Measurements from ENCODE around the gene SNPH. TPM values are rescaled to one million over a fixed set of nuclear protein-coding genes. Genes with fewer than 3 reads are reported as not detected.
"Not testable (repeated sequence)": the region's sequence is repeated elsewhere in the genome, so short reads cannot be mapped to it uniquely, and the experiment has no call there.

Gene SNPH
- total RNA-seq, 1 experiment from 2014 or later: 2.9 TPM

GRCh38 chr20:1336699-1337367, 70.7 kb downstream of the SNPH start:
- Histone ChIP-seq H3K27me3 (no peaks in the 10 kb centered on the region), H3K9me3 (replicated peaks) (no peaks in the 10 kb centered on the region), H3K4me1 (0 out of 2 replicates have a peak, but pooled peaks cover 1% of the 10 kb centered on the region), H3K4me3 (no peak overlapping the region), H3K27ac (no peak overlapping the region), H3K36me3 (no peaks in the 10 kb centered on the region; the same call in 1 of the 2 replicates)
- DNase-seq: no peak

GRCh38 chr20:1337441-1337840, 71.3 kb downstream of the SNPH start:
- Histone ChIP-seq H3K27me3 (no peaks in the 10 kb centered on the region), H3K36me3 (no peaks in the 10 kb centered on the region), H3K4me1 (0 out of 2 replicates have a peak, but pooled peaks cover 6% of the 10 kb centered on the region), H3K27ac (no peak overlapping the region), H3K4me3 (no peak overlapping the region), H3K9me3 (replicated peaks) (no peaks in the 10 kb centered on the region)
- no peak for DNase-seq

- no peaks in the 10 kb centered on the region for H3K9me3 ChIP-seq (replicated peaks)
- H3K27me3 ChIP-seq: no peaks in the 10 kb centered on the region
- no peak for DNase-seq
- H3K36me3 ChIP-seq: no peaks in the 10 kb centered on the region
- H3K4me3 ChIP-seq: no peak overlapping the region
- no peak overlapping the region for H3K27ac ChIP-seq
- H3K4me1 ChIP-seq: 0 out of 2 replicates have a peak, but pooled peaks cover 6% of the 10 kb centered on the region
Observed at GRCh38 chr20:1338096-1338495, 72.0 kb downstream of the SNPH start.

GRCh38 chr20:1338801-1339200, 72.7 kb downstream of the SNPH start:
- Histone ChIP-seq H3K27me3 (no peaks in the 10 kb centered on the region), H3K36me3 (no peaks in the 10 kb centered on the region), H3K27ac (no peak overlapping the region), H3K4me1 (0 out of 2 replicates have a peak, but pooled peaks cover 6% of the 10 kb centered on the region), H3K9me3 (replicated peaks) (no peaks in the 10 kb centered on the region), H3K4me3 (no peak overlapping the region)
- DNase-seq: no peak

DNA sequence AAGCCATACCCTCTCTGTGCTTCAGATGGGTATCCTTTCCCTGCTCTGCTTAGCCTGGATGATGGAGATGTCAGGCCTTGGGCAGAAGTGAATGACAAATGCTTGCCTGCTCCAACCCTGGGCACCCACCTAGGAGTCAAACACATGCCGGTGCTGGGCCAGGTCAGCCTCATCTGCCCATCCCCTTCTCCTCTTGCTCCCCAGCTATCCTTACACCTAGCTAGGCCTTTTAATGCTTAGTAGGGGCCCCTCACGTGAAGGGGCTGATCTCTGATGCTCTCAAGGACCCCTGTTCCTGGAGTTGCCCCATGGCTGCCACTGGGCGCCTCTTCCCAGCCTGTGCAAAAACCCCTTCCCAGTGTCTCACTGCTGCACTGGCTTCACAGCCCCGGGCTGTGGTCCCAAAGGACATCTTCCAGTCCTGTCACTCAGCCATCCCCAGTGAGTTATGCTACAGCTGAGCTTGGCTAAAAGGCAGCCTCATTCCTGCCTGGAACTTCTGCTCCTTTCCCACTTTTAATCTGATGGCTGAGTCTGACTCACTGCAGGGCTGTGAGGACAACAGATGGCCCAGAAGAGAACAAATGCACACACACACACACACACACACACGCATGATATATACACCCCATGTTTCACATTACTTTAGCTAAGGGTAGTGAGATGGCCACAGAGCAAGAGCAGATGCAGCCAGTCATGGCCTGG, 75.6 kb downstream of the SNPH start:
- no peak overlapping the region for H3K27ac ChIP-seq
- peak in 1 of 2 experiments; percentile 42 for DNase-seq

GRCh38 chr20:1343446-1344124, 77.5 kb downstream of the SNPH start:
- not testable (repeated sequence) for H3K9me3 ChIP-seq (replicated peaks); H3K27ac ChIP-seq; H3K4me3 ChIP-seq; DNase-seq; H3K27me3 ChIP-seq; H3K4me1 ChIP-seq; H3K36me3 ChIP-seq

More for the DNA sequence above, 75.6 kb downstream of the SNPH start:
- Histone ChIP-seq H3K36me3 (no peaks in the 10 kb centered on the region), H3K27me3 (no peaks in the 10 kb centered on the region), H3K9me3 (replicated peaks) (no peaks in the 10 kb centered on the region), H3K4me1 (0 out of 2 replicates have a peak, but pooled peaks cover 6% of the 10 kb centered on the region), H3K4me3 (no peak overlapping the region)

DNA sequence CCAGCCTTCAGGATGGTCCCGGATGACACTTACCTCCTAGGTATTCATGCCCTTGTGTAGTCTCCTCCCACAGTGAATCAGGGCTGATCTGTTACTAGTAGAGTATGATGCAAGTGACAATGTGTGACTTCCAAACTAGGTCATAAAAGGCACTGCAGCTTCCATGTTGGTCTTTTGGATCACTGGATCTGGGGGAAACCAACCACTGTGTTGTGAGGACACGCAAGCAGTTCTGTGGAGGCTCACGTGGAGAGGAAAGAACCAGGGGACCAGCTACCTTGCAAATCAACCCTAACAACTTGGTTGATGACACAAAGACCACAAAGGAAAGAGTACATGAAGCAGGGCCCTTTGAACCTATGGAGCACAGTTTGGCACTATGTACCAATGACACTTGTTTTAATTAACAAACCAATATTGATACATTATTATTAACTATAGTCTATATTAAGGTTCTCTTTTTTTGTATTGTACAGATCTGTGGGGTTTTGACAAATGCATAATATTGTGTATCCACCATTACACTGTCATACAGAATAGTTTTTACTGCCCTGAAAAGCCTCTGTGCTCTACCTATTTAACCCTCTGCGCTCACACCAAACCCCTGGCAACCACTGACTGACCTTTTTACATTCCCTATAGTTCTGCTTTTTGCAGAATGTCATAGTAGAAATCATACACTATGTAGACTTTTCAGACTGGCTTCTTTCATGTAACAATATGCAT, 79.1 kb downstream of the SNPH start:
- Histone ChIP-seq H3K9me3 (replicated peaks) (no peaks in the 10 kb centered on the region), H3K4me3 (no peak overlapping the region), H3K27me3 (no peaks in the 10 kb centered on the region), H3K4me1 (0 out of 2 replicates have a peak, but pooled peaks cover 6% of the 10 kb centered on the region), H3K36me3 (no peaks in the 10 kb centered on the region), H3K27ac (no peak overlapping the region)
- DNase-seq: no peak

- Histone ChIP-seq H3K36me3 (no peaks in the 10 kb centered on the region), H3K27ac (no peak overlapping the region), H3K4me3 (no peak overlapping the region), H3K4me1 (0 out of 2 replicates have a peak, but pooled peaks cover 6% of the 10 kb centered on the region), H3K9me3 (replicated peaks) (no peaks in the 10 kb centered on the region), H3K27me3 (no peaks in the 10 kb centered on the region)
- DNase-seq: no peak
Observed at GRCh38 chr20:1345756-1346093, 79.6 kb downstream of the SNPH start.

DNA sequence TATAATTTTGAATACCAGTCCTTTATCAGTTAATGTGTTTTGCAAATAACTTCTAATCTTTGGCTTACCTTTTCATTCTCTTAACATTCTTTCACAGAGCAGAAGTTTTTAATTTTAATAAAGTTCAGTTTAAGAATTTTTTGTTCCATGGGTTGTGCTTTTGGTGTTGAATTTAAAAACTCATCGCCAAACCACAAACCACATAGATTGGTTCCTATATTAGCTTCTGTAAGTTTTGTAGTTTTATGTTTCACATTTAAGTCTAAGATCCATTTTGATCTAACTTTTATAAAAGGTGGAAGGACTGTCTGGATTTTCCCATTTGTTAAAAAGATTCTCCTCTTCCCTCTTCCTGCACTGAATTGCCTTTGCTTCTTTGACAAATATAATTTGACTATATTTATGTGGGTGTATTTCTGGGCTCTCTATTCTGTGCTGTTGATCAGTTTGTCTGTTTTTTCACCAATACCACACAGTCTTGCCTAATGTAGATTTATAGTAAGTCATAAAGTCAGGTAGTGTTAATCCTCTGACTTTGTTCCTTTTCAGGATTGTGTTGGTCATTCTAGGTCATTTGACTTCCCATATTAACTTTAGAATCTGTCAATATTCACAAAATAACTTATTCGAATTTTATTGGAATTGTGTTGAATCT, 80.3 kb downstream of the SNPH start:
- no peaks in the 10 kb centered on the region for H3K27me3 ChIP-seq
- H3K4me3 ChIP-seq: no peak overlapping the region
- H3K27ac ChIP-seq: no peak overlapping the region
- H3K4me1 ChIP-seq: 0 out of 2 replicates have a peak, but pooled peaks cover 6% of the 10 kb centered on the region
- H3K9me3 ChIP-seq (replicated peaks): no peaks in the 10 kb centered on the region
- no peaks in the 10 kb centered on the region for H3K36me3 ChIP-seq
- DNase-seq: no peak

GRCh38 chr20:1353956-1354355, 87.9 kb downstream of the SNPH start:
- Histone ChIP-seq H3K9me3 (replicated peaks) (no peaks in the 10 kb centered on the region), H3K27me3 (no peaks in the 10 kb centered on the region), H3K36me3 (peaks cover 13% of the 10 kb centered on the region; the same call in 1 of the 2 replicates), H3K27ac (no peak overlapping the region), H3K4me1 (no peaks in the 10 kb centered on the region), H3K4me3 (no peak overlapping the region)
- DNase-seq: no peak

GRCh38 chr20:1357921-1358671, 92.0 kb downstream of the SNPH start:
- Histone ChIP-seq H3K4me3 (no peak overlapping the region), H3K9me3 (replicated peaks) (no peaks in the 10 kb centered on the region), H3K4me1 (no peaks in the 10 kb centered on the region), H3K27ac (no peak overlapping the region), H3K27me3 (no peaks in the 10 kb centered on the region), H3K36me3 (peaks cover 15% of the 10 kb centered on the region)
- no peak for DNase-seq

Data from SJCRH30 (cell line).